ENCODE data around the gene PPFIA3.
A peak's percentile ranks its signal among the peaks of the same experiment; 100 is the strongest.

PPFIA3 gene

GRCh38 chr19:49119411-49120324 lies at the start of gene PPFIA3:
Gene PPFIA3, plus strand, starts transcription at chr19:49119544. Its CDS starts 8,330 bp downstream, at chr19:49127874.
- DNase-seq: peak; percentile 29

- DNase-seq: no peak
Observed at GRCh38 chr19:49070416-49070815, 48.9 kb upstream of the PPFIA3 start.

- no peak for DNase-seq
Observed at GRCh38 chr19:49071860-49072547, 47.3 kb upstream of the PPFIA3 start.

GRCh38 chr19:49073514-49074378 lies 45.6 kb upstream of the PPFIA3 start:
- peak; percentile 25 for DNase-seq

- peak; percentile 19 for DNase-seq
Observed at GRCh38 chr19:49074869-49075268, 44.5 kb upstream of the PPFIA3 start.

GRCh38 chr19:49080392-49080791 lies 39.0 kb upstream of the PPFIA3 start:
- DNase-seq: no peak

GRCh38 chr19:49081273-49081672 lies 38.1 kb upstream of the PPFIA3 start:
- no peak for DNase-seq

GRCh38 chr19:49084206-49085019 lies 34.9 kb upstream of the PPFIA3 start:
- no peak for DNase-seq

GRCh38 chr19:49085020-49085867 lies 34.1 kb upstream of the PPFIA3 start, which contains the start of gene SNRNP70:
Gene SNRNP70, plus strand, starts transcription at chr19:49085451. Its CDS starts 964 bp downstream, at chr19:49086415.
- DNase-seq: peak; percentile 98

- DNase-seq: no peak
Observed at GRCh38 chr19:49085868-49086232, 33.5 kb upstream of the PPFIA3 start.

- DNase-seq: no peak
Observed at GRCh38 chr19:49086296-49086695, 33.0 kb upstream of the PPFIA3 start.

- no peak for DNase-seq
Observed at GRCh38 chr19:49091391-49092038, 27.8 kb upstream of the PPFIA3 start.

GRCh38 chr19:49092686-49093085 lies 26.7 kb upstream of the PPFIA3 start:
- DNase-seq: no peak

- no peak for DNase-seq
Observed at GRCh38 chr19:49094505-49095482, 24.6 kb upstream of the PPFIA3 start.

GRCh38 chr19:49097453-49098288 lies 21.7 kb upstream of the PPFIA3 start:
- DNase-seq: peak; percentile 66

GRCh38 chr19:49098795-49099194 lies 20.5 kb upstream of the PPFIA3 start:
- no peak for DNase-seq

GRCh38 chr19:49101160-49101559 lies 18.2 kb upstream of the PPFIA3 start:
- DNase-seq: no peak

GRCh38 chr19:49102303-49102702 lies 17.0 kb upstream of the PPFIA3 start:
- DNase-seq: no peak
